Adrenal gland (tissue), 5 donors: ENCODE data around the gene ARHGAP18.
A peak's percentile ranks its signal among the peaks of the same experiment; 100 is the strongest.

Source experiments
- POLR2A ChIP-seq, 2 donors: fragments of 450-650 bp; IDR thresholded peaks; one replicate each; pipeline ENCODE4 v1.6.1; 2017; ENCODE audit warnings: antibody characterized with exemption in 2 of 2, mild to moderate bottlenecking in 2 of 2, moderate library complexity in 1 of 2
- TF ChIP-seq, protein P1 (sequence below), 6 experiments: fragments of 450-650 bp in 4 of 6; fragments of 200-600 bp in 2 of 6; sonication (generic) in 1 of 6; IDR thresholded peaks; 1 replicate in 5 of 6; 2 replicates in 1 of 6; pipeline versions ENCODE4 v1.5.1 to v1.8.0; 2016 to 2021; ENCODE audit warnings: antibody characterized with exemption in 6 of 6, mild to moderate bottlenecking in 2 of 6, moderate library complexity in 1 of 6
- donor health status: DM: no; HTN: no; CAD: no.

GRCh38 chr6:129672881-129673631 is 36.9 kb downstream of the ARHGAP18 start:
- TF ChIP-seq, protein P1, sequence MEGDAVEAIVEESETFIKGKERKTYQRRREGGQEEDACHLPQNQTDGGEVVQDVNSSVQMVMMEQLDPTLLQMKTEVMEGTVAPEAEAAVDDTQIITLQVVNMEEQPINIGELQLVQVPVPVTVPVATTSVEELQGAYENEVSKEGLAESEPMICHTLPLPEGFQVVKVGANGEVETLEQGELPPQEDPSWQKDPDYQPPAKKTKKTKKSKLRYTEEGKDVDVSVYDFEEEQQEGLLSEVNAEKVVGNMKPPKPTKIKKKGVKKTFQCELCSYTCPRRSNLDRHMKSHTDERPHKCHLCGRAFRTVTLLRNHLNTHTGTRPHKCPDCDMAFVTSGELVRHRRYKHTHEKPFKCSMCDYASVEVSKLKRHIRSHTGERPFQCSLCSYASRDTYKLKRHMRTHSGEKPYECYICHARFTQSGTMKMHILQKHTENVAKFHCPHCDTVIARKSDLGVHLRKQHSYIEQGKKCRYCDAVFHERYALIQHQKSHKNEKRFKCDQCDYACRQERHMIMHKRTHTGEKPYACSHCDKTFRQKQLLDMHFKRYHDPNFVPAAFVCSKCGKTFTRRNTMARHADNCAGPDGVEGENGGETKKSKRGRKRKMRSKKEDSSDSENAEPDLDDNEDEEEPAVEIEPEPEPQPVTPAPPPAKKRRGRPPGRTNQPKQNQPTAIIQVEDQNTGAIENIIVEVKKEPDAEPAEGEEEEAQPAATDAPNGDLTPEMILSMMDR (IDR thresholded peaks at IDR 0.05): no peak
- TF ChIP-seq POLR2A (IDR thresholded peaks at IDR 0.05): peak in 1 of 2 donors; percentile 16
